Measurements from ENCODE around the gene MYO9B. TPM values are rescaled to one million over a fixed set of nuclear protein-coding genes. Genes with fewer than 3 reads are reported as not detected.

The MYO9B gene
- total RNA-seq, 1 donor from 2014 or later = 69.4 TPM

DNA sequence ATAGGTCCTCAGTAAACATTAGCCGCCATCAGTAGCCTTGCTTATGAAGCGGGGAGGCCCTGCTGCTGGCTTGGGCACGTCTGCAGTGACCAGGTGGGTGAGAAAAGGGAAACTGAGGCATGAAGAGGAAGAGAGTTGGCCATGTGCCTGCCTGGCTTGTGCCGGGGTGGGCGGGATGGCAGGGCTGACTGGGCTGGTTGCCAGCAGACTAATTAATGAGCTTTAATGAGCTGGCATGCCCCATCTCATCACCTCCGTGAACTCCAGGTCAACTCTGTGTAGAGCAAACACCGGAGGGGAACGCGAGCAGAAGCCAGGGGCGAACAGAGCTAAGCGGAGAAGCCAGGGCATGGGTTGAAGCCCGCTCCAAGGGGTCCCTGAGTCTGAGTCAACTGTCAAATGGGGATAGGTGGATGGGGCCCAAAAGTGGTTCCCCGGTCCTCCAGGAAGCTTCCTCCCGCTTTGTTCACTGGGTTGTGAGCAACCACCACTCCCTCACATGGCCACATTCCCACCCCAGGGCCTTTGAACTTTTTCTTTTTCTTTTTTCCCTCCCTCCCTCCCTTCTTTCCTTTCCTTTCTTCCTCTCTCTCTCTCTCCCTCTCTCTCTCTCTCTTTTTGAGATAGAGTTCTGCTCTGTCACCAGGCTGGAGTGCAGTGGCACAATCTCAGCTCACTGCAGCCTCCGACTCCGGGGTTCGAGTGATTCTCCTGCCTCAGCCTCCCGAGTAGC, 161.4 kb downstream of the MYO9B start:
- Histone ChIP-seq H3K4me3 (ENCODE audit: low read depth, low read length) (no peak overlapping the region), H3K36me3 (ENCODE audit: control insufficient read depth, insufficient read depth, low read length) (peaks cover 6% of the 10 kb centered on the region), H3K27me3 (ENCODE audit: control insufficient read depth, insufficient read depth, low read length) (no peaks in the 10 kb centered on the region)
- TF ChIP-seq, protein P1, sequence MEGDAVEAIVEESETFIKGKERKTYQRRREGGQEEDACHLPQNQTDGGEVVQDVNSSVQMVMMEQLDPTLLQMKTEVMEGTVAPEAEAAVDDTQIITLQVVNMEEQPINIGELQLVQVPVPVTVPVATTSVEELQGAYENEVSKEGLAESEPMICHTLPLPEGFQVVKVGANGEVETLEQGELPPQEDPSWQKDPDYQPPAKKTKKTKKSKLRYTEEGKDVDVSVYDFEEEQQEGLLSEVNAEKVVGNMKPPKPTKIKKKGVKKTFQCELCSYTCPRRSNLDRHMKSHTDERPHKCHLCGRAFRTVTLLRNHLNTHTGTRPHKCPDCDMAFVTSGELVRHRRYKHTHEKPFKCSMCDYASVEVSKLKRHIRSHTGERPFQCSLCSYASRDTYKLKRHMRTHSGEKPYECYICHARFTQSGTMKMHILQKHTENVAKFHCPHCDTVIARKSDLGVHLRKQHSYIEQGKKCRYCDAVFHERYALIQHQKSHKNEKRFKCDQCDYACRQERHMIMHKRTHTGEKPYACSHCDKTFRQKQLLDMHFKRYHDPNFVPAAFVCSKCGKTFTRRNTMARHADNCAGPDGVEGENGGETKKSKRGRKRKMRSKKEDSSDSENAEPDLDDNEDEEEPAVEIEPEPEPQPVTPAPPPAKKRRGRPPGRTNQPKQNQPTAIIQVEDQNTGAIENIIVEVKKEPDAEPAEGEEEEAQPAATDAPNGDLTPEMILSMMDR (IDR thresholded peaks at IDR 0.05; ENCODE audit: insufficient read depth, low read length, poor library complexity, severe bottlenecking) = no peak
- no peak for DNase-seq (ENCODE audit: low read depth)

DNA sequence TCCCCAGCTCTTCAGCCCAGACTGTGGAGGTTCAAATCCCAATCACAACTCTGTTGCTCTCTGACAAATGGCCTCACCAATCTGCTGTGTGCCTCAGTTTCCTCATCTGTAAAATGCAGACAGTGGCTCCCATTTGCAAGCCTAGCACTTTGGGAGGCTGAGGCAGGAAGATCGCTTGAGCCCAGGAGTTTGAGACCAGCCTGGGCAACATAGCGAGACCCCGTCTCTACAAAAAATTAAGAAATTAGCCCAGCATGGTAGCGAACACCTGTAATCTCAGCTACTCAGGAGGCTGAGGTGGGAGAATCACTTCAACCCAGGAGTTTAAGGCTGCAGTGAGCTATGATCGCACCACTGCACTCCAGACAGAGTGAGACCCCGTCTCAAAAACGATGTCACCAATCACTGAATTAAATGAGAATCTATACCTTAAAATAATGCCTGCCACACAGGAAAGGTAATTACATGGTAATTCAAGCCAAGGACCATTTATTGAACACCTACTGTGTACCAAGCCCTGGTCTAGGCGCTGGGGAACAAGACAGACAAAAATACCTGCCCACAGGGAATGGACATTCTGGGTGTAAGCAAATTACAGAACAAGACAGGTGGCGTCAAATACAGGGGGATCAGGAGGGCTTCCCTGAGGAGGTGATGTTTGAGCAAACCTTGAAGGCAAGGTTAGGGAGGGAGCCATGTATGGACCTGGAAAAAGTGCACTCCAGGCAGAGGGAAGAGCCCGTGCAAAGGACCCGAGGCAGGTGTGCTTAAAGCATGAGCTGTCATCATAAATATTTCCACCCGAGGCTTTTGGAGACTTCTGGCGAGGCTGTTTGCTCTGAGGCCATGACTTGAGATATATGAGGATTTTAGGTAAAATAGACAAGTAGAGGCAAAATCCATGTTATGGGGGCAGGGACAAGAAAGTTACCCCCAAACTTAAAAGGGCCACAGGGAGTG, 162.4 kb downstream of the MYO9B start:
- peaks cover 6% of the 10 kb centered on the region for H3K36me3 ChIP-seq (ENCODE audit: control insufficient read depth, insufficient read depth, low read length)
- H3K27me3 ChIP-seq (ENCODE audit: control insufficient read depth, insufficient read depth, low read length) = no peaks in the 10 kb centered on the region
- TF ChIP-seq, protein P1 (IDR thresholded peaks at IDR 0.05; ENCODE audit: insufficient read depth, low read length, poor library complexity, severe bottlenecking) = no peak
- DNase-seq (ENCODE audit: low read depth) = no peak
- no peak overlapping the region for H3K4me3 ChIP-seq (ENCODE audit: low read depth, low read length)

DNA sequence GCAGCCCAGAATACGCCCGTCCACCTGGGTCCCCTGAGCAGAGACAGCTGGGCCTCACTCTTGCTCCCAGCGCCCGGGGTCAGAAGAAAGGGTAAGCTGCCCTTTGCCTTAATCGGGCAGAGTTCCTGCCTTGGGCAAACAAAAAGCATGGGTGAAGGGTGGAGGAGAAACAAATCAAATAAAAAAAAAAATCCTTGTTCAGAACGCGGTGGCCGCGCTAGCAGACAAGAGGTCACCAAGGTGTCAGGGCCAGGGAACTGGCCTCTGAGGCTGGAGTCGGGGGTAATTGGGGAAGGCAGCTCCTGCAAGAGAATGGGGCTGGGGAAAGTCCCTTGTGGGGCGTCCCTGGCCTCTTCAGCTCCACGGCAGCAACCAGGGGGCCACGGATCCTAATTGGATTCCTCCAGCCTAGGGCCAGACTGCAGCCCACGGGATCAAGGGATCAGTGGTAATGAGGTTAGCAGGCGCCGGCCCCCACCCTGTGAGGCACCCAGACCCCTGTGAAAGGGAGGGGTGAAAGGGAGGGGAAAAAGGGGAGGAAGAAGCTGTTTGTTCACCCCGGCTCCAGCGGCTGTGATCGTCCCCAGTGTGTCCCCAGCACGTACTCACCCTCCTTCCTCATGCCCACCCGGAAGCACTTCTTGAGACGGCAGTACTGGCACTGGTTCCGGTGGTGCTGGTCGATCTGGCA, 164.6 kb downstream of the MYO9B start:
- Histone ChIP-seq H3K27me3 (ENCODE audit: control insufficient read depth, insufficient read depth, low read length) (no peaks in the 10 kb centered on the region), H3K36me3 (ENCODE audit: control insufficient read depth, insufficient read depth, low read length) (peaks cover 2% of the 10 kb centered on the region), H3K4me3 (ENCODE audit: low read depth, low read length) (no peak overlapping the region)
- no peak for DNase-seq (ENCODE audit: low read depth)
- TF ChIP-seq, protein P1 (IDR thresholded peaks at IDR 0.05; ENCODE audit: insufficient read depth, low read length, poor library complexity, severe bottlenecking) = no peak

DNA sequence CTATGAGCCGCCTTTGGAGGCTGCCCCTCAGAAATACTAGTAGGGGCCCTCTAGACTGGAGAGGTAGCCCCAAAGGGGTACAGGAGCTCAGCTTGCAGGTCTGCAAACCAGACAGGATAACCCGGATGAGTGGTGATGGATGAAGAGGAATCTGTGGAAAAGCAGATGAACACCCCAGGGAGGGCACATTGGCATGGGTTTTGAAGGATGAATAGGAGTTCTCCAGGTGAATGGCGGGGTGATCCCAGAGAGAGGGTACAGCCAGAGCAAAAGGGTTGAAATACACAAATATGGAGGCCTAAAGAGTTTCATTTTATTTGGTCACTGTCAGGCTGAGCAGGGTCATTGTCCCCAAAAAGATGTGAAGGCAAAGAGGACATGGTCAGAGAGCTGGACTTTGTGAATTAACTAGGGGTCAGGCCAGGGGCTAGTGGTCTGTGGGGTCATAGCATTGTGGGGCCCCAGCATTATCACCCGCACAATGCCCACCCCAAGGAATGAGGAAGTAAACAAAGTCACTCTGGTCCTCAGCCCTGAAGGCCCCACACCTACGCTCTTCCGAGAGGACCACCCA, 165.3 kb downstream of the MYO9B start:
- H3K36me3 ChIP-seq (ENCODE audit: control insufficient read depth, insufficient read depth, low read length) = peaks cover 2% of the 10 kb centered on the region
- no peak overlapping the region for H3K4me3 ChIP-seq (ENCODE audit: low read depth, low read length)
- TF ChIP-seq, protein P1 (IDR thresholded peaks at IDR 0.05; ENCODE audit: insufficient read depth, low read length, poor library complexity, severe bottlenecking) = no peak
- DNase-seq (ENCODE audit: low read depth) = no peak
- no peaks in the 10 kb centered on the region for H3K27me3 ChIP-seq (ENCODE audit: control insufficient read depth, insufficient read depth, low read length)

DNA sequence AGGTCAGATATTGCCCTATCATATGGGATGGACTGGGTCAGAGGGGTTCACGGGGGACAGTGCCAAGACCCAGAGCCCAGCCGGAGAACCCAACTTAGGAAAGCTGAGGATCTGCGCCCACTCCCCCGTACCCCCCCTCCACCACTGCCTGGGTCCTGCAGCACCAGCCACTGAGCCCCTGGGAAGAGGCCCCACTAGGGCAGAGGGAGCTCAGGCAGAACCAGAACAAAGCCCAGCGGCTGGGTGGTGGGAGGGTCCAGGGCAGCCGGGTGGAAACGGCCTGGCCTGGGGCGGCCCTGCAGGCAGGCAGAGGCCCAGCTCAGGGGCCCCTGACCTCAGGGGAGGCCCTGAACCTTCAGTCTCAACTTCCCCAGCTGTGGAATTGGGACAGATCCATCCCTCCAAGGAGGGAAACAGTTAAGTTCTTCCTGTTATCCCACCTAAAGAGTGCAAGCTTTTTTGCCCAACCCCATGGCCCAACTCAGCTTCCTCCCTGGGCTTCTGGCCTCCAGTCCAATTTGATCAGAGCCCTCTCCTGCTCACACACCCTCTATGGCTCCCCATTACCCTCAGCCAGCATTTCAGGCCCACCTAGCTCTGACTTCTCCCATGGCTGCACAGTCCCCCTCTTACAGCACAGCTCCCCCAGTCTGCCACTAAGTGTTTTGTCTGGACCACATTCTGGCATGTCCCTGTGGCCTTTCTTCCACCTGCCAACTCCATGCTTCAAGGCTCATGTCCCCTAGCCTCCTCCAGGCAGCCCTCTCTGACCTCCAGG, 167.0 kb downstream of the MYO9B start:
- TF ChIP-seq, protein P1 (IDR thresholded peaks at IDR 0.05; ENCODE audit: insufficient read depth, low read length, poor library complexity, severe bottlenecking) = no peak
- peak overlapping the region; percentile 95 for H3K4me3 ChIP-seq (ENCODE audit: low read depth, low read length)

More for the DNA sequence above, 167.0 kb downstream of the MYO9B start:
- no peaks in the 10 kb centered on the region for H3K27me3 ChIP-seq (ENCODE audit: control insufficient read depth, insufficient read depth, low read length)
- no peak for DNase-seq (ENCODE audit: low read depth)
- peaks cover 2% of the 10 kb centered on the region for H3K36me3 ChIP-seq (ENCODE audit: control insufficient read depth, insufficient read depth, low read length)
